Stimulated activated CD4-positive, alpha-beta T cell treated with anti-CD3 and anti-CD28 coated beads, TNF-alpha, amount 100 ng/mL, for 48 hours (primary cell): ENCODE data around the gene AHNAK2.

ENCODE experiments used
- DNase-seq, 3 donors: peaks; one replicate each; pipeline ENCODE4 v3.0.0-alpha.2; 2020; ENCODE audit warnings: low read depth in 3 of 3

Gene AHNAK2

GRCh38 chr14:104939666-104940410 is 38.3 kb downstream of the AHNAK2 start:
- no peak for DNase-seq

GRCh38 chr14:104938960-104939359 is 39.2 kb downstream of the AHNAK2 start:
- no peak for DNase-seq

GRCh38 chr14:104938436-104938835 is 39.7 kb downstream of the AHNAK2 start:
- no peak for DNase-seq

- DNase-seq: no peak
Observed at GRCh38 chr14:104937694-104938365, 40.3 kb downstream of the AHNAK2 start.

GRCh38 chr14:104937161-104937560 is 41.0 kb downstream of the AHNAK2 start:
- no peak for DNase-seq

GRCh38 chr14:104936361-104937155 is 41.6 kb downstream of the AHNAK2 start:
- DNase-seq: no peak

- no peak for DNase-seq
Observed at GRCh38 chr14:104935955-104936354, 42.2 kb downstream of the AHNAK2 start.

GRCh38 chr14:104935026-104935650 is 43.0 kb downstream of the AHNAK2 start:
- DNase-seq: no peak

- DNase-seq: no peak
Observed at GRCh38 chr14:104933746-104934733, 44.1 kb downstream of the AHNAK2 start.

GRCh38 chr14:104932676-104933631 is 45.2 kb downstream of the AHNAK2 start:
- peak; percentile 79 to 86 (median 84) for DNase-seq

GRCh38 chr14:104931771-104932675 is 46.2 kb downstream of the AHNAK2 start:
- DNase-seq: no peak

GRCh38 chr14:104931304-104931770 is 46.8 kb downstream of the AHNAK2 start:
- no peak for DNase-seq

- DNase-seq: no peak
Observed at GRCh38 chr14:104930526-104931303, 47.5 kb downstream of the AHNAK2 start.

GRCh38 chr14:104929268-104930230 is 48.6 kb downstream of the AHNAK2 start:
- no peak for DNase-seq

GRCh38 chr14:104928391-104929133 is 49.6 kb downstream of the AHNAK2 start:
- no peak for DNase-seq

GRCh38 chr14:104927901-104928300 is 50.3 kb downstream of the AHNAK2 start:
- no peak for DNase-seq
